ENCODE results near the gene GHR. TPM values are rescaled to one million over a fixed set of nuclear protein-coding genes. Genes with fewer than 3 reads are reported as not detected.

Gene GHR
- polyA plus RNA-seq, 1 experiment: 0.63 TPM

GRCh38 chr5:42499016-42499415 lies 75.8 kb downstream of the GHR start:
- DNase-seq (ENCODE audit: low read depth, low spot score): no peak
- Histone ChIP-seq H3K27ac (ENCODE audit: low read depth, low read length) (no peak overlapping the region), H3K27me3 (ENCODE audit: control insufficient read depth, insufficient read depth, low read length) (no peaks in the 10 kb centered on the region), H3K4me3 (ENCODE audit: low read depth, low read length) (no peak overlapping the region), H3K9me3 (ENCODE audit: control insufficient read depth, insufficient read depth, low read length) (no peaks in the 10 kb centered on the region)
- ChIA-PET CTCF (no interaction called here), POLR2A (no interaction called here)
- TF ChIP-seq CTCF (IDR thresholded peaks at IDR 0.05; ENCODE audit: low read depth, low read length): no peak

- TF ChIP-seq CTCF (IDR thresholded peaks at IDR 0.05; ENCODE audit: low read depth, low read length): no peak
- POLR2A ChIA-PET: no interaction called here
- no peak for DNase-seq (ENCODE audit: low read depth, low spot score)
- Histone ChIP-seq H3K27ac (ENCODE audit: low read depth, low read length) (no peak overlapping the region), H3K27me3 (ENCODE audit: control insufficient read depth, insufficient read depth, low read length) (no peaks in the 10 kb centered on the region), H3K9me3 (ENCODE audit: control insufficient read depth, insufficient read depth, low read length) (no peaks in the 10 kb centered on the region), H3K4me3 (ENCODE audit: low read depth, low read length) (no peak overlapping the region)
- CTCF ChIA-PET: interaction anchor here (0.6 kb wide), 1 partner anchor 1044 kb away, joined by 3 read pairs; no protein-coding TSS in a partner anchor
Observed at GRCh38 chr5:42500003-42500599, 76.9 kb downstream of the GHR start.

- ChIA-PET POLR2A (no interaction called here), CTCF (no interaction called here)
- no peak for DNase-seq (ENCODE audit: low read depth, low spot score)
- no peak for TF ChIP-seq CTCF (IDR thresholded peaks at IDR 0.05; ENCODE audit: low read depth, low read length)
- Histone ChIP-seq H3K27me3 (ENCODE audit: control insufficient read depth, insufficient read depth, low read length) (no peaks in the 10 kb centered on the region), H3K4me3 (ENCODE audit: low read depth, low read length) (no peak overlapping the region), H3K9me3 (ENCODE audit: control insufficient read depth, insufficient read depth, low read length) (no peaks in the 10 kb centered on the region), H3K27ac (ENCODE audit: low read depth, low read length) (no peak overlapping the region)
Observed at GRCh38 chr5:42502613-42503470, 79.6 kb downstream of the GHR start.

- Histone ChIP-seq H3K9me3 (ENCODE audit: control insufficient read depth, insufficient read depth, low read length) (no peaks in the 10 kb centered on the region), H3K27ac (ENCODE audit: low read depth, low read length) (no peak overlapping the region), H3K27me3 (ENCODE audit: control insufficient read depth, insufficient read depth, low read length) (no peaks in the 10 kb centered on the region), H3K4me3 (ENCODE audit: low read depth, low read length) (no peak overlapping the region)
- no peak for TF ChIP-seq CTCF (IDR thresholded peaks at IDR 0.05; ENCODE audit: low read depth, low read length)
- ChIA-PET POLR2A (no interaction called here), CTCF (no interaction called here)
- no peak for DNase-seq (ENCODE audit: low read depth, low spot score)
Observed at GRCh38 chr5:42506662-42507061, 83.4 kb downstream of the GHR start.

GRCh38 chr5:42507451-42508097 lies 84.3 kb downstream of the GHR start:
- Histone ChIP-seq H3K27me3 (ENCODE audit: control insufficient read depth, insufficient read depth, low read length) (no peaks in the 10 kb centered on the region), H3K27ac (ENCODE audit: low read depth, low read length) (no peak overlapping the region), H3K9me3 (ENCODE audit: control insufficient read depth, insufficient read depth, low read length) (no peaks in the 10 kb centered on the region), H3K4me3 (ENCODE audit: low read depth, low read length) (no peak overlapping the region)
- no peak for DNase-seq (ENCODE audit: low read depth, low spot score)
- ChIA-PET POLR2A (no interaction called here), CTCF (interaction anchor here (0.8 kb wide), 1 partner anchor 22 kb away, joined by 3 read pairs; no protein-coding TSS in a partner anchor)
- TF ChIP-seq CTCF (IDR thresholded peaks at IDR 0.05; ENCODE audit: low read depth, low read length): no peak
